Testis (tissue), 3 donors: ENCODE data around the gene MSI2. TPM values are rescaled to one million over a fixed set of nuclear protein-coding genes. Genes with fewer than 3 reads are reported as not detected.

ENCODE experiments used
- DNase-seq: peaks from one replicate; pipeline ENCODE4 v3.0.0-alpha.2; 2019
- H3K27ac ChIP-seq, 2 donors: fragments of 200-600 bp; sonication (generic); one replicate each; pipeline ENCODE4 v1.5.1; 2019
- H3K27me3 ChIP-seq: fragments of 200-600 bp; sonication (generic); one replicate; pipeline ENCODE4 v1.5.1; 2019
- H3K36me3 ChIP-seq: fragments of 200-600 bp; sonication (generic); one replicate; pipeline ENCODE4 v1.5.1; 2017; ENCODE audit warnings: low read depth; ENCODE audit errors: missing control alignments
- H3K4me1 ChIP-seq: fragments of 200-600 bp; sonication (generic); one replicate; pipeline ENCODE4 v1.5.1; 2019
- H3K4me3 ChIP-seq, 2 donors: fragments of 200-600 bp; sonication (generic); one replicate each; pipeline ENCODE4 v1.5.1; 2017 to 2019
- H3K9me3 ChIP-seq: fragments of 200-600 bp; sonication (generic); one replicate; pipeline ENCODE4 v1.5.1; 2017
- CTCF ChIP-seq, 3 experiments: fragments of 450-650 bp in 2 of 3; fragments of 200-600 bp in 1 of 3; sonication (generic) in 1 of 3; IDR thresholded peaks; one replicate each; pipeline ENCODE4 v1.5.1; 2016 to 2019; ENCODE audit warnings: antibody characterized with exemption in 3 of 3, mild to moderate bottlenecking in 2 of 3, moderate library complexity in 1 of 3
- POLR2A ChIP-seq: fragments of 450-650 bp; IDR thresholded peaks from one replicate; pipeline ENCODE4 v1.6.1; 2017; ENCODE audit warnings: antibody characterized with exemption, mild to moderate bottlenecking, moderate library complexity
- WGBS, 2 donors: methylation state at CpG; one replicate each; pipeline ENCODE4 v1.1.5; 2018; 5-methylcytosine and 5-hydroxymethylcytosine counted together
- intact Hi-C: fragments of 100-400 bp; cut with DNase I; formaldehyde crosslinking; loops from one replicate; pipeline ENCODE4 v1.15.1; 2023; ENCODE audit warnings: low total_unique reads
- polyA plus RNA-seq: library from polyadenylated mRNA; stranded (reverse); fragments of 350-450 nt; fragmentation: Illumina TruSeq; extraction: RNeasy Lipid Tissue Mini Kit (QIAGEN cat#74804); gene quantifications from one replicate; pipeline ENCODE4 v1.2.3, GENCODE V29; 2014; ENCODE audit warnings: low read depth, low replicate concordance; ENCODE audit not compliant: insufficient read depth
- total RNA-seq, 2 donors: library from RNA; depleted of rRNA; stranded (reverse); fragments of >200 nt; gene quantifications; one replicate each; pipeline ENCODE4 v1.2.3, GENCODE V29; 2016

The MSI2 gene
- total and polyA plus RNA-seq, 3 donors from 2014 or later: 46.5 to 106 (median 76.6) TPM

GRCh38 chr17:57354673-57355072, 98.3 kb downstream of the MSI2 start:
- DNase-seq: no peak
- 86 to 90% methylated on average over 2 of the region's 2 CpGs for WGBS, 2 donors
- intact Hi-C loops: no loop called here

GRCh38 chr17:57355090-57355859, 99.0 kb downstream of the MSI2 start:
- no peak overlapping the region for H3K4me3 ChIP-seq

More at GRCh38 chr17:57354673-57355072, 98.3 kb downstream of the MSI2 start:
- Histone ChIP-seq H3K4me1 (peaks cover 25% of the 10 kb centered on the region), H3K36me3 (no peaks in the 10 kb centered on the region), H3K27ac (peak overlapping the region in 1 of 2 donors; percentile 5), H3K4me3 (no peak overlapping the region), H3K27me3 (no peaks in the 10 kb centered on the region), H3K9me3 (no peaks in the 10 kb centered on the region)
- no peak for TF ChIP-seq CTCF (IDR thresholded peaks at IDR 0.05)
- no peak for TF ChIP-seq POLR2A

GRCh38 chr17:57356153-57356718, 99.9 kb downstream of the MSI2 start:
- DNase-seq: peak; percentile 32
- H3K27me3 ChIP-seq: no peaks in the 10 kb centered on the region
- no peaks in the 10 kb centered on the region for H3K9me3 ChIP-seq
- no peaks in the 10 kb centered on the region for H3K36me3 ChIP-seq
- intact Hi-C loops: no loop called here
- peaks cover 25% of the 10 kb centered on the region for H3K4me1 ChIP-seq
- no peak overlapping the region for H3K4me3 ChIP-seq
- WGBS, 2 donors: 48 to 60% methylated on average over 6 of the region's 6 CpGs
- TF ChIP-seq POLR2A: no peak
- no peak for TF ChIP-seq CTCF (IDR thresholded peaks at IDR 0.05)
- peak overlapping the region; percentile 12 to 87 for H3K27ac ChIP-seq

More at GRCh38 chr17:57355090-57355859, 99.0 kb downstream of the MSI2 start:
- TF ChIP-seq POLR2A: no peak
- no peak for TF ChIP-seq CTCF (IDR thresholded peaks at IDR 0.05)
- H3K36me3 ChIP-seq: no peaks in the 10 kb centered on the region
- H3K4me1 ChIP-seq: peaks cover 25% of the 10 kb centered on the region
- peak overlapping the region; percentile 12 to 87 for H3K27ac ChIP-seq
- WGBS, 2 donors: 76 to 78% methylated on average over 6 of the region's 6 CpGs
- no peak for DNase-seq
- H3K9me3 ChIP-seq: no peaks in the 10 kb centered on the region
- no peaks in the 10 kb centered on the region for H3K27me3 ChIP-seq
- intact Hi-C loops: no loop called here

GRCh38 chr17:57356719-57357391, 100.5 kb downstream of the MSI2 start:
- no peak for TF ChIP-seq CTCF (IDR thresholded peaks at IDR 0.05)
- TF ChIP-seq POLR2A: no peak
- H3K9me3 ChIP-seq: no peaks in the 10 kb centered on the region
- peak overlapping the region; percentile 59 to 87 for H3K27ac ChIP-seq
- intact Hi-C loops: no loop called here
- peaks cover 25% of the 10 kb centered on the region for H3K4me1 ChIP-seq
- H3K36me3 ChIP-seq: no peaks in the 10 kb centered on the region
- no peak overlapping the region for H3K4me3 ChIP-seq
- DNase-seq: peak; percentile 34
- no peaks in the 10 kb centered on the region for H3K27me3 ChIP-seq
- WGBS, 2 donors: 34 to 38% methylated on average over 10 to 16 of the region's 16 CpGs
